RWPE1 (cell line): Measurements from ENCODE around the gene HOXD8.

Experiments used
- CTCF ChIA-PET: fragments of 350-600 bp; sonication (Branson Sonifier 250); formaldehyde crosslinking; extraction: SDS; loops from one replicate; lab custom pipeline; 2021; lab: Yijun Ruan, JAX
- POLR2A ChIA-PET: fragments of 400-600 bp; formaldehyde crosslinking; extraction: SDS; loops from one replicate; lab custom pipeline; 2020; ENCODE audit warnings: antibody characterized with exemption; ENCODE audit not compliant: low non-redundant PET; lab: Yijun Ruan, JAX
- DNase-seq: peaks from one replicate; pipeline ENCODE4 v3.0.0; 2012; ENCODE audit warnings: low spot score
- H3K27ac ChIP-seq: fragments of 450-650 bp; 2 replicates; pipeline ENCODE4 v1.5.1; 2017
- TF ChIP-seq, protein P1 (sequence below): fragments of 450-650 bp; conservative IDR thresholded peaks from 2 replicates; pipeline ENCODE4 v1.5.1; 2017; ENCODE audit warnings: low read depth, mild to moderate bottlenecking

The HOXD8 gene

DNA sequence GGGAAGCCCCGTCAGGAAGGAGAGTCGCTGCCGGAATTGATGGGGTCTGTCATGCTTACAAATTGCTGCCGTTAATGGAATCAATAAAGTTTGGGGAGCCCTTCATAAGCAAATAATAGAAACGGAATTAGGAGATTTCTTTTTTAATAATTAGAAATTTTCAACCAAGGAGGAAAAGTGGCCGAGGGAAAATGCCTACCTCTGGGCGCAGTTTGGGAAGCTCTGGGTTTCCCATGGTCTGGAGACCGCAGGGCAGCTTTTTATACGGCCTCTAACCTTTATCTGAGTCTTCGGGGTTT lies 47.0 kb upstream of the HOXD8 start:
- TF ChIP-seq, protein P1, sequence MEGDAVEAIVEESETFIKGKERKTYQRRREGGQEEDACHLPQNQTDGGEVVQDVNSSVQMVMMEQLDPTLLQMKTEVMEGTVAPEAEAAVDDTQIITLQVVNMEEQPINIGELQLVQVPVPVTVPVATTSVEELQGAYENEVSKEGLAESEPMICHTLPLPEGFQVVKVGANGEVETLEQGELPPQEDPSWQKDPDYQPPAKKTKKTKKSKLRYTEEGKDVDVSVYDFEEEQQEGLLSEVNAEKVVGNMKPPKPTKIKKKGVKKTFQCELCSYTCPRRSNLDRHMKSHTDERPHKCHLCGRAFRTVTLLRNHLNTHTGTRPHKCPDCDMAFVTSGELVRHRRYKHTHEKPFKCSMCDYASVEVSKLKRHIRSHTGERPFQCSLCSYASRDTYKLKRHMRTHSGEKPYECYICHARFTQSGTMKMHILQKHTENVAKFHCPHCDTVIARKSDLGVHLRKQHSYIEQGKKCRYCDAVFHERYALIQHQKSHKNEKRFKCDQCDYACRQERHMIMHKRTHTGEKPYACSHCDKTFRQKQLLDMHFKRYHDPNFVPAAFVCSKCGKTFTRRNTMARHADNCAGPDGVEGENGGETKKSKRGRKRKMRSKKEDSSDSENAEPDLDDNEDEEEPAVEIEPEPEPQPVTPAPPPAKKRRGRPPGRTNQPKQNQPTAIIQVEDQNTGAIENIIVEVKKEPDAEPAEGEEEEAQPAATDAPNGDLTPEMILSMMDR: no peak
- POLR2A ChIA-PET: no interaction called here
- DNase-seq: no peak
- CTCF ChIA-PET: interaction anchor here (0.6 kb wide), 1 partner anchor 225 kb away, joined by 3 read pairs; no protein-coding TSS in a partner anchor
- H3K27ac ChIP-seq: no peak overlapping the region

DNA sequence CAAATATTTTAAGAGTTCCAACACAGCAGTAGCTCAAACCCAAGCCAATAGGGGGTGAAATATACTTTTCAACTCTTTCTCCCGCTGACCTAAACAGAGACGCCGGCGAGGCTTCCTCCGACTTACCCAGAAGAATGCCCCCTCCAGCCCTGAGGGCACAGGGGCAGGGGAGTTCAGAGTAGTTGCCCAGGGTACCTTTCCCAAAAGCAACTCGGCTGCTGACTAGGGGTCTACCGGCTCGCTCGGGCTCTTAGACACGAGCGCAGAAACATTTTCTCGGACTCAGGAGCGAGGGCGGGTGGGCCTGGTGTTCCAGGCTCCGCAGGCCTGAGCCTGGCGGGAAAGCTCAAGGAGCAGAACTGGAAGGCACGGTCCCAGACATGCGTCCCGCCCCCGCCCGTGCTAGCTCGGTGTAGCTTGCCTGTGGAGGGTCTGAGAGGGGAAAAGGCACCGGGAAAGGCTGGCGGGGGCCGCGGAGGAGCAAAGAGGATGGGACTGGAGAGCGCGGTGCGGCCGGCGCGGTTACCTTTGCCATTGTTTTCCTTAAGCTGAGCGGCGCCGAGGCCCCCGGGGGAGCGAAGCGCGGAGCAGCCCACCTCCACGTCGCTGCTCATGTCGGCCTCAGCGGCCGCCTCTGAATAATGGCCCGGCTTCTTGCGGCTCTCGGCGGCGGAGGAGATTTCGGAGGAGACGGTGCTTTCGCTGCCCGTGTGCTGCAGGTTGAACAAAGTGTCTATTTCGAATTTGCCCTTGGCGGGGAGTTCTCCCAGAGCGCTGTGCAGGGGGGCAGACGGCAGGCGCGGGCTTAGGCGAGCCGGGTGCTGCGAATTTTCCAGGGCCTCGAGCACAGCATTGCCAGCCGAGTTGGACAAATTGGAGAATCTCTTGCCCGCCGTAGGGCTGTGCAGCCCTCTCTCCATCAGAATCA lies 46.4 kb upstream of the HOXD8 start:
- POLR2A ChIA-PET: no interaction called here
- CTCF ChIA-PET: interaction anchor here (0.6 kb wide), 2 partner anchors 226 to 687 kb away, joined by 3 to 4 read pairs; no protein-coding TSS in a partner anchor
- TF ChIP-seq, protein P1: no peak
- no peak for DNase-seq
- H3K27ac ChIP-seq: no peak overlapping the region

DNA sequence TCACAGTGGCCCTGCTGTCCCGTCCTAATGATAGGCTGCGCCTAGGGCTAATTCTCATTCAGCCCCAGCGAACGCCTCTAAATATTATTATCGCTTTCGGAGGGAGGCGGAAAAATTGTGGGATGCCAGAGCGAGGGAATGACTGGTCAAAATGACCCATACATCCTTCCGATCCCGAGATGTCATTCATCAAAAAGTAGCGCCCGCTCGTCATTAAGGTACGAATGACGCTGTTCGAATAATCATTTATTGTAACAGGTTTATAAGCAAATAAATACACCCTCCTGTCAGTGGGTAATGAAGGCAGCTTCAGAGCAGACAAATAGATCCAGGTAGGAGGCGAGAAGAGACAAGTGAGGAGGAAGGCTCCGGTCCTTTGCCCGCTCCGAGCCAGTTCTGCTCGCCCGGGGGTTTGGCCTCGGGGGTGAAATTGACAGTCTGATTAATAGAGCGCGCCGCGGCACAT lies 45.7 kb upstream of the HOXD8 start, which contains the start of gene EVX2:
Gene EVX2 (minus strand): TSS at position 167 of the 466 bp plus-strand sequence. CDS start 186 bp downstream, outside the sequence.
- TF ChIP-seq, protein P1: no peak
- ChIA-PET CTCF (interaction anchor here (0.7 kb wide), 1 partner anchor 48 kb away, joined by 3 read pairs; no protein-coding TSS in a partner anchor), POLR2A (no interaction called here)
- no peak for DNase-seq
- no peak within 1 kb of the TSS for H3K27ac ChIP-seq

DNA sequence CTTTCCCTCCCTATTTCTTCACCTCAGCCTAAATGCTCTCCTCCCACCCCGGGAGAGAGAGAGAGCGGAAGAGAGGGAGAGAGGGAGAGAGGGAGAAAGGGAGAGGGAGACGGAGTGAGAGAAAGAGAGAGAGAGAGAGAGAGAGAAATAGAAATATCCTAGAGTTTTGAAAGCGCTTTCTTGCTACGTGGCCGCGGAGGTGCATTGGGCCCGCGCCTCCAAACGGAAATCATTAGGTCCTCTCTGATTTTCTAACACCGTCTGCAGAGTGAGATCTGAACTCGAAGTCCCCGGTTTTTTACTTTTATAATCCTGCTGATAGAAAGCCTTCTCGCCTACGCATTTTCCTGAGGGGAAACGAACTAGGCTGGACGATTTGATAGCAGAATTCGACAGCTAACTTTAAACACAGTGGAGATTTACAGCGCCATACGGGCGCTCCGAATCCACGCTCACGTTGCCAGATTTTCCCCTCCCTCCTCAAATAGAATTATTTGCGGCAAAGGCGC lies 44.8 kb upstream of the HOXD8 start:
- H3K27ac ChIP-seq: no peak overlapping the region
- ChIA-PET CTCF (interaction anchor here (0.7 to 0.8 kb wide), 2 partner anchors 47 to 708 kb away, joined by 3 read pairs; no protein-coding TSS in a partner anchor), POLR2A (no interaction called here)
- TF ChIP-seq, protein P1: no peak
- no peak for DNase-seq

DNA sequence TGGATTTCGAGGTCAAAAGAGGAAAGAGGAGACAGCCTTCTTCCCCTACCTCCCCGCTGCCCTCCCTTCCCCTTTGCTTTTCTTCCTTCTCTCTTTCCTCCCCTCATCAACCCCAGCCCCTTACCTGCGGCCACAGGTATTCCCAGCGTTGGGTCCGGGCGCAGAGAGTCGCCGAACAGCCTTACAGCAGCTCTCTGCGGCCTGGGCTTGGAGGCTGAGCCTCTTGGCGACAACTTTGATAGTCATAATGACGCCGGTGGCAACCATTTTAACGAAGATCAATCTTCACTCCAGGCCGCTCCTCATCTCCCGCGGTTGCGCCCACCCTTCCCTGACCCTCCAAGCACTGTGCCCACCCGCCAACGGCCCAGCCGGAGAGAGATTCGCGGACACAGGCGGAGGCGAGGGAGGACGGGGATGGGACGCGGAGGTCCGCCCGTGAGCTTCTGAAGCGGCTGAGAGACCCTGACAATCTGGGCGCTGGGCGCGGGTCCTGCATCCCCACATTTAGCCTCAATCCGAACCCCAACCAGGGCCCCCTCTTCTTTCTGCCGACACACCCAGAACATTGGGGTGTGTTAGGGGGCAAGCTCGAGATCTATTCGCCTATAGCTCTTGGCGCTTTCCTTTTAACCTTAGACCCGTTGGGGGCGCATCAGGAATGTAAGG lies 44.3 kb upstream of the HOXD8 start:
- ChIA-PET POLR2A (no interaction called here), CTCF (interaction anchor here (0.7 to 1.1 kb wide), 5 partner anchors 84 to 708 kb away, joined by 3 to 7 read pairs (median 3); no protein-coding TSS in a partner anchor)
- no peak for DNase-seq
- H3K27ac ChIP-seq: no peak overlapping the region
- TF ChIP-seq, protein P1: no peak
